ENCODE results near the gene RIN3. TPM values are rescaled to one million over a fixed set of nuclear protein-coding genes. Genes with fewer than 3 reads are reported as not detected.

The RIN3 gene
- total RNA-seq, 2 donors from 2014 or later, result 8.8 to 41.6 TPM

DNA sequence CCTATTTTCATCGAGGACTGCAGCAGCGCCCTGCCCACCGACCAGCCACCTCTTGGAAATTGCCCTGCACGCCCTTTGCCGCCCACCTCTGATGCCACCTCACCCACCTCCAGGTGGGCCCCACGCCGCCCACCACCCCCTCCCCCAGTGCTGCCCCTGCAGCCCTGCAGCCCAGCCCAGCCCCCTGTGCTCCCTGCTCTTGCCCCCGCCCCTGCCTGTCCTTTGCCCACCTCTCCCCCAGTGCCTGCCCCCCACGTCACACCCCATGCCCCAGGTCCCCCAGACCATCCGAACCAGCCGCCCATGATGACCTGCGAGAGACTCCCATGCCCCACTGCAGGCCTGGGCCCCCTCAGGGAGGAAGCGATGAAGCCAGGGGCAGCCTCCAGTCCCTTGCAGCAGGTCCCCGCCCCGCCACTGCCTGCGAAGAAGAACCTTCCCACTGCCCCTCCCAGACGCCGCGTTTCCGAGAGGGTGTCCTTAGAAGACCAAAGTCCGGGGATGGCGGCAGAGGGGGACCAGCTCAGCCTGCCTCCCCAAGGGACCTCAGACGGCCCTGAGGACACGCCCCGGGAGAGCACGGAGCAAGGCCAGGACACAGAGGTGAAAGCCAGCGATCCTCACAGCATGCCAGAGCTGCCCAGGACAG lies 138.3 kb downstream of the RIN3 start:
- Histone ChIP-seq H3K27me3 (replicated peaks; ENCODE audit: insufficient read depth) (no peaks in the 10 kb centered on the region), H3K4me3 (no peak overlapping the region), H3K4me1 (replicated peaks) (peaks cover 10% of the 10 kb centered on the region), H3K27ac (peak overlapping the region; percentile 26 to 32), H3K9me3 (no peaks in the 10 kb centered on the region), H3K36me3 (no peaks in the 10 kb centered on the region)
- intact Hi-C loops (cut with DNase I), result no loop called here
- TF ChIP-seq POLR2AphosphoS5 (IDR thresholded peaks at IDR 0.05), result no peak
- no peak for TF ChIP-seq POLR2A (IDR thresholded peaks at IDR 0.05)
- TF ChIP-seq, protein P1, sequence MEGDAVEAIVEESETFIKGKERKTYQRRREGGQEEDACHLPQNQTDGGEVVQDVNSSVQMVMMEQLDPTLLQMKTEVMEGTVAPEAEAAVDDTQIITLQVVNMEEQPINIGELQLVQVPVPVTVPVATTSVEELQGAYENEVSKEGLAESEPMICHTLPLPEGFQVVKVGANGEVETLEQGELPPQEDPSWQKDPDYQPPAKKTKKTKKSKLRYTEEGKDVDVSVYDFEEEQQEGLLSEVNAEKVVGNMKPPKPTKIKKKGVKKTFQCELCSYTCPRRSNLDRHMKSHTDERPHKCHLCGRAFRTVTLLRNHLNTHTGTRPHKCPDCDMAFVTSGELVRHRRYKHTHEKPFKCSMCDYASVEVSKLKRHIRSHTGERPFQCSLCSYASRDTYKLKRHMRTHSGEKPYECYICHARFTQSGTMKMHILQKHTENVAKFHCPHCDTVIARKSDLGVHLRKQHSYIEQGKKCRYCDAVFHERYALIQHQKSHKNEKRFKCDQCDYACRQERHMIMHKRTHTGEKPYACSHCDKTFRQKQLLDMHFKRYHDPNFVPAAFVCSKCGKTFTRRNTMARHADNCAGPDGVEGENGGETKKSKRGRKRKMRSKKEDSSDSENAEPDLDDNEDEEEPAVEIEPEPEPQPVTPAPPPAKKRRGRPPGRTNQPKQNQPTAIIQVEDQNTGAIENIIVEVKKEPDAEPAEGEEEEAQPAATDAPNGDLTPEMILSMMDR (IDR thresholded peaks at IDR 0.05), result no peak
- DNase-seq (ENCODE audit: low spot score), result no peak
- WGBS, result 73% methylated on average over 15 of the region's 27 CpGs

DNA sequence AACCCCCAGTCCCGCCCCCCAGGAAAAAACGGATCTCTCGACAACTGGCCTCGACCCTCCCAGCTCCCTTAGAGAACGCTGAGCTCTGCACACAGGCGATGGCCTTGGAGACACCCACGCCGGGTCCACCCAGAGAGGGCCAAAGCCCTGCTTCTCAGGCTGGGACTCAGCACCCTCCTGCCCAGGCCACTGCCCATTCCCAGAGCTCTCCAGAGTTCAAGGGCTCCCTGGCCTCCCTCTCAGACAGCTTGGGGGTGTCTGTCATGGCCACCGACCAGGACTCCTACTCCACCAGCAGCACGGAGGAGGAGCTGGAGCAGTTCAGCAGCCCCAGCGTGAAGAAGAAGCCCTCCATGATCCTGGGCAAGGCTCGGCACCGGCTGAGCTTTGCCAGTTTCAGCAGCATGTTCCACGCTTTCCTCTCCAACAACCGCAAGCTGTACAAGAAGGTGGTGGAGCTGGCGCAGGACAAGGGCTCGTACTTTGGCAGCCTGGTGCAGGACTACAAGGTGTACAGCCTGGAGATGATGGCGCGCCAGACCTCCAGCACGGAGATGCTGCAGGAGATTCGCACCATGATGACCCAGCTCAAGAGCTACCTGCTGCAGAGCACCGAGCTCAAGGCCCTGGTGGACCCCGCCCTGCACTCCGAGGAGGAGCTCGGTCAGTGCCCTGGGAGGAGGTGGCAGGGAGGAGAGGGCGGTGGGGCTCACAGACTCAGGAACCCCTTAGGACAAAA lies 139.0 kb downstream of the RIN3 start:
- WGBS, result 84% methylated on average over 17 of the region's 26 CpGs
- Histone ChIP-seq H3K36me3 (no peaks in the 10 kb centered on the region), H3K4me3 (peak overlapping the region in 1 of 2 donors; percentile 0), H3K27ac (peak overlapping the region; percentile 26 to 32), H3K27me3 (replicated peaks; ENCODE audit: insufficient read depth) (no peaks in the 10 kb centered on the region), H3K4me1 (replicated peaks) (peaks cover 9% of the 10 kb centered on the region), H3K9me3 (no peaks in the 10 kb centered on the region)
- DNase-seq (ENCODE audit: low spot score), result no peak
- intact Hi-C loops (cut with DNase I), result no loop called here
- TF ChIP-seq, protein P1 (IDR thresholded peaks at IDR 0.05), result no peak
- TF ChIP-seq POLR2AphosphoS5 (IDR thresholded peaks at IDR 0.05) (no peak), POLR2A (IDR thresholded peaks at IDR 0.05) (no peak)

DNA sequence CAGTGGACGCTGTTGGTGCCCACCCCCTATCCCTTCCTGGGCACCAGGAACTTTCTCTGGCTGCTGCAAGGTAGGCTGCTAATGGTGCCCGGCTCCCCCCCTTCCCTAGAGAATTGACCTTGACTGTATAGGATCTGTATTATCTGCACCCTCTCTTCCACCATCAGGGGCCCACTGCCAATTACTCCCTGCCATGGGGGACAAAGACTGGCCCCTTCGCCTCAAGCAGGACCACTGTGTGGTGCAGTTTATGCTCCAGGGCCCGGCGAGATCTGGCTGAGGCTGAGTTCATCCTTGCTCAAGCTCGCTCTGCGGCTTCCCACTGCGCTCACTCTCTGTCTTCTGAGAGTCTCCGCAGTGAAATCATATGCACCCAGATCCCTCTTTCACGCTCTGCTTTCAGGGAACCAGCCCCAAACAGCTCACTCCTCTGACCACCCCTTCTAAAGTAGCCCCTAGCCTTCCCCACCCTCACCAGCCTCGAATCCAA lies 139.6 kb downstream of the RIN3 start:
- 86% methylated on average over 11 of the region's 11 CpGs for WGBS
- intact Hi-C loops (cut with DNase I), result no loop called here
- TF ChIP-seq POLR2A (IDR thresholded peaks at IDR 0.05), result no peak
- DNase-seq (ENCODE audit: low spot score), result no peak
- H3K27me3 ChIP-seq (replicated peaks; ENCODE audit: insufficient read depth), result no peaks in the 10 kb centered on the region
- H3K4me3 ChIP-seq, result peak overlapping the region in 1 of 2 donors; percentile 0
- H3K4me1 ChIP-seq (replicated peaks), result peaks cover 3% of the 10 kb centered on the region
- no peaks in the 10 kb centered on the region for H3K9me3 ChIP-seq
- no peaks in the 10 kb centered on the region for H3K36me3 ChIP-seq
- peak overlapping the region; percentile 27 to 32 for H3K27ac ChIP-seq

DNA sequence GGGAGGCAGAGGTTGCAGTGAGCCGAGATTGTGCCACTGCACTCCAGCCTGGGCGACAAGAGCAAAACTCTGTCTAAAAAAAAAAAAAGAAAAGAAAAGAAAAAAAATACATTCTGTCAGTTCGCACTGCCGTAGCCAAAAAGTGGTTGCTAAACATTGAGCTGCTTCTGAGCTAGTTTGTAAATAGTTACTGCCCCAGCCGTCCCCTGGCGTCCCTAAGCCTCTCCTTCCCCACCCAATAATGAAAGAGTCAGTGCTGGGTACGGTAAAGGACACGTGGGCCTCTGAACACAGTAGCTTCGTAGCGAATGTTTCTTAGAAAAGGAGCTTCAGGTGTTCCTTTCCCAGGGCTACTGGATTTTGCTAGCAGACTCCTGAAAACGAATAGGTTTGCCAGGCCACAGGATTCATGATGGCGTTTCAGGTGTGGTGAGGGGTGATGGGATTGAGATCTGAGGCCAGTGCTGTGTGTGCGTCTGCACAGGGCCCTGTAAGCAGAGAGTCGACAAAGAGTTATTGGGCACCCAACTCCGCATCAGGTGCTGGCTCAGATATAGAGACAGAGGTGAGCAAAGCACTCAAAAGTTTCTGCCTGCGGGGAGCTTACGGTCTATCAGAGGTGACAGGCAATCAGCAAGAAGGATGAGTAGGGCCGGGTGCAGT lies 140.8 kb downstream of the RIN3 start:
- Histone ChIP-seq H3K4me3 (no peak overlapping the region), H3K27ac (no peak overlapping the region), H3K4me1 (replicated peaks) (peaks cover 4% of the 10 kb centered on the region), H3K9me3 (no peaks in the 10 kb centered on the region), H3K36me3 (no peaks in the 10 kb centered on the region), H3K27me3 (replicated peaks; ENCODE audit: insufficient read depth) (no peaks in the 10 kb centered on the region)
- intact Hi-C loops (cut with DNase I), result no loop called here
- DNase-seq (ENCODE audit: low spot score), result no peak
- TF ChIP-seq POLR2AphosphoS5 (IDR thresholded peaks at IDR 0.05) (no peak), POLR2A (IDR thresholded peaks at IDR 0.05) (no peak)
- TF ChIP-seq, protein P1 (IDR thresholded peaks at IDR 0.05), result no peak
- WGBS, result 86% methylated on average over 18 of the region's 18 CpGs

DNA sequence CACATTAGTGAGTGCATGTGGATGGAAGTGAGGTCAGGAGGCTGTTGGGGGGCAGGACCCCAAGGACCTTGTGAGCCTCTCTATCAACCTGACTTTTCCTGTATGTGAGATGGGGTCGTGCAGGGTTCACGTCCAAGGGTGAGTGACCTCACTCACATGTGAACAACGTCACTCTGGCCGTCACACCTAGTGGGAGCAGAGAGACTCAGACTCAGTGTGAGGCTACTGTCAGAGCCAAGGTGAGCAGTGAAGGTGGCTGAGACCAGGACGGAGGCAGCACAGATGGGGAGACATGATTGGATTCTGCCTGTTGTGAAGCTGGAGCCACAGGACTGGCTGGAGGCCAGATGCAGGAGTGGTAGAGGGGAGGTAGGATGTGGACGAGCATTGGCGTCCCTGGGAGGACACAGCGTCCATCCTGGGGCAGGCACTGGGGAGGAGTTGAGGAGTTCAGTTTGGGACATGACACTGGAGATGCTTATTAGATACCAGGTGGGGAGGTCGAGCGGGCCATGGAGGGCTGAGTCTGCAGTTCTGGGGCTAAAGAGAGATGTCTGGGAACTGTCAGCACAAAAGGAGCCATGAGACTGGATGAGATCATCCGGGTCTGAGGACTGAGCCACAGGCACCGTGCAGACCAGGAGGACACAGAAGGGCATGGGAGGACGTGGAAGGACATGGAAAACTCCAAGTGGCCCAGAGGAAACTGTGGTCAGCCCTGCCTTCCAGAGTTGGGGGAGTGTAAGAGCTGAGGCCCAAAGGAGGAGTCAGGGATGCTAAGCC lies 142.0 kb downstream of the RIN3 start:
- Histone ChIP-seq H3K9me3 (no peaks in the 10 kb centered on the region), H3K27me3 (replicated peaks; ENCODE audit: insufficient read depth) (no peaks in the 10 kb centered on the region), H3K27ac (peak overlapping the region; percentile 27 to 46), H3K4me3 (no peak overlapping the region), H3K36me3 (no peaks in the 10 kb centered on the region), H3K4me1 (replicated peaks) (peaks cover 6% of the 10 kb centered on the region)
- 65% methylated on average over 13 of the region's 13 CpGs for WGBS
- no peak for DNase-seq (ENCODE audit: low spot score)
- intact Hi-C loops (cut with DNase I), result no loop called here
- no peak for TF ChIP-seq POLR2A (IDR thresholded peaks at IDR 0.05)
- TF ChIP-seq, protein P1 (IDR thresholded peaks at IDR 0.05), result no peak
- no peak for TF ChIP-seq POLR2AphosphoS5 (IDR thresholded peaks at IDR 0.05)

Measured in prostate gland (tissue), 2 donors.